ENCODE measurements around the gene ALDH1A2. TPM values are rescaled to one million over a fixed set of nuclear protein-coding genes. Genes with fewer than 3 reads are reported as not detected.

Gene ALDH1A2
- total and polyA plus RNA-seq, 9 donors = 10.3 to 120 (median 45.0) TPM

GRCh38 chr15:57922776-57923175 lies 142.7 kb downstream of the ALDH1A2 start:
- TF ChIP-seq CTCF (IDR thresholded peaks at IDR 0.05) (no peak), EP300 (IDR thresholded peaks at IDR 0.05) (no peak), POLR2A (IDR thresholded peaks at IDR 0.05) (no peak)
- Histone ChIP-seq H3K27me3 (no peaks in the 10 kb centered on the region), H3K4me3 (no peak overlapping the region), H3K4me1 (ENCODE audit: insufficient read depth) (peaks cover 12% of the 10 kb centered on the region), H3K36me3 (no peaks in the 10 kb centered on the region), H3K9me3 (no peaks in the 10 kb centered on the region), H3K27ac (peak overlapping the region in 1 of 2 donors; percentile 36)
- intact Hi-C loops (cut with DNase I) = no loop called here
- 6 to 11% (median 8%) methylated on average over 5 of the region's 5 CpGs for WGBS, 3 donors
- DNase-seq = peak; percentile 43 to 72 (median 55)

GRCh38 chr15:57921371-57921770 lies 144.1 kb downstream of the ALDH1A2 start:
- Histone ChIP-seq H3K4me3 (no peak overlapping the region), H3K4me1 (ENCODE audit: insufficient read depth) (peaks cover 18% of the 10 kb centered on the region), H3K9me3 (no peaks in the 10 kb centered on the region), H3K36me3 (no peaks in the 10 kb centered on the region), H3K27me3 (no peaks in the 10 kb centered on the region), H3K27ac (no peak overlapping the region)
- no peak for TF ChIP-seq EP300 (IDR thresholded peaks at IDR 0.05)
- TF ChIP-seq CTCF (IDR thresholded peaks at IDR 0.05) = no peak
- no peak for TF ChIP-seq POLR2A (IDR thresholded peaks at IDR 0.05)
- WGBS, 3 donors = 74 to 89% (median 88%) methylated on average over 2 of the region's 2 CpGs
- intact Hi-C loops (cut with DNase I) = no loop called here
- no peak for DNase-seq

GRCh38 chr15:57920911-57921310 lies 144.6 kb downstream of the ALDH1A2 start:
- Histone ChIP-seq H3K27me3 (no peaks in the 10 kb centered on the region), H3K4me1 (ENCODE audit: insufficient read depth) (peaks cover 22% of the 10 kb centered on the region), H3K4me3 (no peak overlapping the region), H3K9me3 (no peaks in the 10 kb centered on the region), H3K36me3 (no peaks in the 10 kb centered on the region), H3K27ac (no peak overlapping the region)
- TF ChIP-seq CTCF (IDR thresholded peaks at IDR 0.05) = no peak
- TF ChIP-seq POLR2A (IDR thresholded peaks at IDR 0.05) = no peak
- TF ChIP-seq EP300 (IDR thresholded peaks at IDR 0.05) = no peak
- WGBS, 3 donors = 60 to 64% (median 60%) methylated on average over 5 of the region's 5 CpGs
- no peak for DNase-seq
- intact Hi-C loops (cut with DNase I) = no loop called here

GRCh38 chr15:57919754-57920153 lies 145.8 kb downstream of the ALDH1A2 start:
- intact Hi-C loops (cut with DNase I) = no loop called here
- no peaks in the 10 kb centered on the region for H3K36me3 ChIP-seq
- H3K27me3 ChIP-seq = no peaks in the 10 kb centered on the region
- peaks cover 25% of the 10 kb centered on the region for H3K4me1 ChIP-seq (ENCODE audit: insufficient read depth)
- DNase-seq = no peak
- no peak overlapping the region for H3K27ac ChIP-seq
- WGBS, 3 donors = 94 to 99% (median 97%) methylated on average over 2 of the region's 2 CpGs
- H3K9me3 ChIP-seq = no peaks in the 10 kb centered on the region
- no peak overlapping the region for H3K4me3 ChIP-seq
- no peak for TF ChIP-seq EP300 (IDR thresholded peaks at IDR 0.05)
- TF ChIP-seq POLR2A (IDR thresholded peaks at IDR 0.05) = no peak
- TF ChIP-seq CTCF (IDR thresholded peaks at IDR 0.05) = no peak
